ENCODE data around the gene PCSK2.
A peak's percentile ranks its signal among the peaks of the same experiment; 100 is the strongest.

PCSK2 gene

GRCh38 chr20:17395729-17396128, 168.9 kb downstream of the PCSK2 start:
- no peak for DNase-seq (ENCODE audit: low spot score)

DNA sequence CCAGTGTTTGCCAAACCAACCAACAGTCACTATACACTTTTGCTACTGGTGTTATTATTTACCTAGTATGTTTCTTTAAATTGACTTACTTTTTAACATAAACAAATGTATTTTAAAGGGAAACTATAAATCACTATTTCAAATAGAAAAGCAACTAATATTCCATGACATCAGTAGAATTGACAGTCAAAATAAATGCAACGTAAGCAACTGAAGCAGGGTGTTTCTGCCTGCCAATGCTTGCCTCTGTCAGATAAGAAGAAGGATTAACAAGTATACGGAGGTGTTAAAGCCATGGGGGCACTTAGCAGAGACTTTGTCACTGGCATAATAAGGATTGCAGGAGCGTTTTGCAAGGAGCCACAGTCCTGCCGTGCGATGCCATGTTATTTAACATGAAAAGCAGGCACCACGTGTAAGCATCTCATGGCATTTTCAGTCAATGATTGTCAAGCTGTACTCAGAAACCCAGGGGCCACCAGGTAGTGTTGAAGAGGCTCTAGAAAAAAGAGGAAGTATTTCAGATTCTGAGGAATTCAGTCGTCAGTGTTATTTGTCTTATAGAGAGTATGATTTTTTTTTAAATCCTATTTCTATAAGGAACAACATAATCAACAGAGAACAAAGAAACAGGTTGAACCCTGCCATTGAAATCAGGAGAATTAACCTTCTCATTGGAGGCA, 172.6 kb downstream of the PCSK2 start:
- no peak for DNase-seq (ENCODE audit: low spot score)

DNA sequence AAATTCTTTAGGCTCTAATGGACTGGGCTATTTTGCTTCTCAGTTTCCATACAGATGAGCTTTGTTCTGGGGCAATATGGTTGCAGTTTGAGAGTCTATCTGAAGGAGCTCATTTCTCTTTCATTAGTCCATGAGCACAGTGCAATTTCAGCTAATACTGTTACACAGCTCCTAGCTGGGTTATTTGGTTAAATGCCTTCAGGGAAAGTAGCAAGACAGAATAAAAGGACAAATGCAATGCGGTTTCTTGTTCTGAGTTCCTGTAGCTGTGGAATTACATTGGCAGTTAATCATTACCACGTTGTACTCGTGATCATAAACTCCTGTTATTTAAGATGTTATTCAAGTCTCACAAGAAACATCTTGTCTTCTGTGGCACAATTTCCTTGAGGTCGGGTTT, 176.6 kb downstream of the PCSK2 start:
- DNase-seq (ENCODE audit: low spot score): no peak

GRCh38 chr20:17406051-17406590, 179.3 kb downstream of the PCSK2 start:
- no peak for DNase-seq (ENCODE audit: low spot score)

DNA sequence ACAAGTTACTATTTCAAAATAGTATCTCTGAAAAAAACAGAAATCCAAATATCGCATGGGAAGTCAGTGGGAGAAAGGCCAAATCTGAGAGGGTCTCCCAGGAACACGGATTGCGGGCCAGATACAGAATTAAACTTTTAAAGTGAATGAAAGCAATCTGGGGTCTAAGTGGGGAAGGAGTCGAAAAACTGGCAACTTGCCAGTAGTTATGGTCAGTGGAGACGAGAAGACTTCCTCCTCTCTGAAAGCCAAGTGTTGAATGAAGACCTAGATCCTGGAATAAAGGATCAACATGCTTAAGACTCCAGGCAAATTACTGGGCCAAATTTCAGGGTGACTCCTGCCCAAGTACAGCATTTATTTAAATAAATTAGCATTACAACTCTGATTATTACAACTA, 180.7 kb downstream of the PCSK2 start:
- no peak for DNase-seq (ENCODE audit: low spot score)

DNA sequence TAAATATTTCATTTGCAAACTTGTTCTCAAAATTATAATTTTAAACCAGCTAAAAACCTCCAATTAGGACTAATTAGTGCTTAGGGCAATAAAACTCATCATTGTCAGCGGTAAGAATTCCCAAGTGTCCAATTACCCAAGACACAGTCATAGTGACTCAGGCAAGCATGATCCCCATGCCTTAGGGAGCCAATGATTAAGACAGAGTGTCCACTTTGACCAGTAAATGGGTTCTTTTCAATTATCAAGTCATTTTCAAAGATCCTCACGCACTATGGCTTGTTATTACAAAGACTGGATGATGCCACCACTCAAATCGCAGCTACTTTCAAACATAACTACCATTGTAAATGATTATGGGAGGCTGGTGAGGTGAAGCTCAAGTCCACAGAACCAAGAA, 190.4 kb downstream of the PCSK2 start:
- DNase-seq (ENCODE audit: low spot score): no peak

GRCh38 chr20:17418737-17419136, 191.9 kb downstream of the PCSK2 start:
- DNase-seq (ENCODE audit: low spot score): no peak

DNA sequence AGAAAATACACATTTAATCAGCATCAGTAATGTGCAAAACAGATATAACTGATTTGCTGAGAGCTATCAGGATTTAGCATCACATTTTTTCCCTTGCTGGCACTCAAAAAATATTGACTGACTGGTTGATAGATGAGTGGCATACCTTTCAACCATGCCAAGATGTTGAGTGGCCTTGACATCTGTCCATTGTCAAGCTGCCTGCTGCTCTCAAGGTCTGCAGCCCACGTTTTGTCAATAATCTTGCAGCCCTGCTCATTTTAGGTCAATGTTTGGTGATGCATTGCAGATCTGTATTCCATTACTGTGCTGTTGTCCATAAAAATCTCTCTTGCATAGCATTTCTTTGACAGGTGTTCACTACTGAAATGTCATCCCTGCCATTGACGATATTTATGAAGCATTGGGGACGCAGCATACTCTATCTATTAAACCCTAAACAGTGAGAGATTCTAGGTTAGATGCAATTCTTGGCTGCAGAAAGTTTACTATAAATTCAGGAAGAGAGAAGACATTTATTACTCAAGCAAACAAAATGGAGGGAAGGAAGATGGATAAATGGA, 192.7 kb downstream of the PCSK2 start:
- no peak for DNase-seq (ENCODE audit: low spot score)

GRCh38 chr20:17421493-17421892, 194.7 kb downstream of the PCSK2 start:
- DNase-seq (ENCODE audit: low spot score): no peak

DNA sequence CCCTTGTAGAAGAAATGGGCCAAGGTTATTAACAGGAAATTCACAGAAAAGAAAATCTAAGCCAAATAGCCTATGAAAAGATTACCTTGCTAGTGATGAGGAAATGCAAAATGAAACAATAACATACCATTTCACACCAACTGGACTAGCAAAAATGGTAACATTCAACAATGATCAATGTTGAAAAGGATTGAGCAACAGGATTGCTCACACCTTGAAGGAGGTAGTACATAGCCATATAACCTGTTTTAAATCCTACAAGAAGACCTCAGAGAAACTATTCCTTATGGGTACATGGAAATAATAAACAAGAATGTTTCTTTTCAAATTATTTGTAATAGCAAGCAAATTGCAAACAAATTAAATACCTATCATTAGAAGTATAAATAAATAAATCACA, 196.9 kb downstream of the PCSK2 start:
- DNase-seq (ENCODE audit: low spot score): no peak

GRCh38 chr20:17427638-17428037, 200.8 kb downstream of the PCSK2 start:
- DNase-seq (ENCODE audit: low spot score): no peak

DNA sequence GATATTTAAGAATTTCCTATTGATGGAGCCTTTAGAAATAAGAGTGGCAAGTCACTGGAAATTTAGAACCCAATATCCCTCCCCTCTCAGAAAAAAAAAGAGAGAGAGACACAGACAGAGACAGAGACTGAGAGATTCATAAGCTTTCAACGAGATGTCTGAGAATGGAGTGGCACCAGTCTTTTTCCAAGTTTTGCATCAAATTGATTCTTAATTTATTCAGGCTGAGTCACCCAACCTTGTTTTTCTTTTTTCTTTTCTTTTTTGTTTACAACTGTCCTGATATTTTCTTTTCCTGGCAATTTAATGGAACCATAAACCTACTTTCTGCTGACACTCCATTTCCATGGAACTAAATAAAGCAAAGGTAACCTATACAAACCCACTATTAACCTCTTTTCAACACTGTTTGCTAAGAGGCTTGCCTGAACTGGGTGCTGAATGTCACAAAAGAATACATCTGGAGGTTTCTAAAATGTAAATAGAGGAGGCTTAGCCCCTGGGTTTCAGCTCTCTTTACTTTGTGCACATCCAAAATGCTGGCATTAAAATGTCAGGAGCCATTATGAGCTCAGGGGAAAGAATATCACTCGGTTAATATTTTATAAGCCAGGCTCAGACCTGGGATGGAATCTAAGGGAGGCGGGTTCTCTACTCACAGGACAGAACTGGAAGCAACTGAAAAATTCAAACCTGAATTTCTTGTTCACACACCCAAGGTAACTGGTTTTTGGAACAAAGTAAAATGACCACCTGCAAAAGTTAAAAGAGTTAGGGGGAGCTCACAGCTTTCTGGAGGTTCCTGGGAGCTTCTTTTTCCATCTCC, 203.5 kb downstream of the PCSK2 start:
- DNase-seq (ENCODE audit: low spot score): no peak

DNA sequence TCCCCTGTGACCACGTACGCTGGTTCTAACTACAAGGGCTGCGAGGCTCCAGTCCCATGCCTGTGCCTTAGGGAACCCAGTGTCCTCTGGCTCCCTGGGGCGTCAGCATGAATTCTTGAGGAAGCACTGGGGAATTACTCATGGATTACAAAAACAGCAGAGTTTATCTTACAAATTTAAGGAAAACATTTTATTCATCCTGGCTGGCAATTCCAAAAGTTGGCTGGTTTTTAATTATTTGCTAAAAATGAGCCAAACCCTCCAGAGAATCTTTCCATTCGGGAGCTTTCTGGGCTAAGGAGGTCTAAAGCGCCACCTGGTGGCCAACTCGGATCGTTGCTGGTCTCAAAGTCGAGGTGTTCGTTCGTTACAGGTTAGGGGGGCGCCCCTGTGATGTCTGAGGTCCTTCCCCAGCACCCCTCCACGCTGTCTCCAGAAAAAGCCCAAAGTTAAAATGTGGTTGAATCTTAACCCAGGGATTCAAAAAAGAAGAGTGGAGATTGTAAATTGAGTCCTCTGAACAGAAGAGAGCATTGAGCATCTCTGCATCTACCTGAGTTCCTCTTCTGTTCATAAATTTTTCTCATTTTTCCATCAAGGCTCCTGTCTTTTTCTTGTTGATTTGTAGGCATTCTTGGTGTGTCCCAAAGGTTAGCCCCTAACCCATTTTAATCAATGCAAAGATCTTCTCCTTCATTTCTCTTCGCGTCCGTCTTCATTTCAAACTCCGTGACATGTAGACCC, 205.0 kb downstream of the PCSK2 start:
- peak; percentile 68 for DNase-seq (ENCODE audit: low spot score)

GRCh38 chr20:17436664-17437063, 209.8 kb downstream of the PCSK2 start:
- no peak for DNase-seq (ENCODE audit: low spot score)

GRCh38 chr20:17437251-17437650, 210.4 kb downstream of the PCSK2 start:
- DNase-seq (ENCODE audit: low spot score): no peak

- DNase-seq (ENCODE audit: low spot score): no peak
These were observed 211.7 kb downstream of the PCSK2 start for GRCh38 chr20:17438436-17439039.

DNA sequence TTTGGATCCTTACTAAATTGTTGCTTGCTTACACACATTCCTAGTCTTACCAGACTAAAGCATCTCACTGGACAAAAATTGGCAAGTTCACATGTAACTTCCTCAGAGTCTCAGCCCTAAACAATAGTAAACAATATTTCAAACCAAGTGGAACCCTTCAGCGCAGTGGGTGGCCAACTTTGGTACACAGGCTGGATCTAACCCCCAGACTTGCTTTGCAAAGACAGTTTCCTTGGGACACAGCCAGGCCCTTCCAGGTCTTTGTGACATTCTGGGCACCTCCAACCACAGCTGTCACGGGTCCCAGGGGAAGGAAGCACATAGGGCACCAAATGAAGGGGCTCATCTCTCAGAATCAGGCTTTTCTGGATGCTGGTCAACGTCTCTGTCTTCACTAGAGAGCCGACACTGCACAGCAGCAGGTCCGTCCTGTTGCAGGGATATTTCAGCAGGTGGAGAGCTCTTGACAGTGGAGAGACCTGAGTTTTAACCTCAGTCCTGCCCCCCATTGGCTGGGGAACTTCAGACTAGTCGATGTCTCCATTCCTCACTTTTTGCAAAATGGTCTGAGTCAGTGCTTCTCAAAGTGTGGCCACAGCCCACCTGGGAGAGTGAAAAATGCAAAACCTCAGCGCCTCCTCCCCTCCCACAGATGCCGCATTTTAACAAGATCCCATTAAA, 212.9 kb downstream of the PCSK2 start:
- no peak for DNase-seq (ENCODE audit: low spot score)

GRCh38 chr20:17441745-17442144, 214.9 kb downstream of the PCSK2 start:
- no peak for DNase-seq (ENCODE audit: low spot score)

DNA sequence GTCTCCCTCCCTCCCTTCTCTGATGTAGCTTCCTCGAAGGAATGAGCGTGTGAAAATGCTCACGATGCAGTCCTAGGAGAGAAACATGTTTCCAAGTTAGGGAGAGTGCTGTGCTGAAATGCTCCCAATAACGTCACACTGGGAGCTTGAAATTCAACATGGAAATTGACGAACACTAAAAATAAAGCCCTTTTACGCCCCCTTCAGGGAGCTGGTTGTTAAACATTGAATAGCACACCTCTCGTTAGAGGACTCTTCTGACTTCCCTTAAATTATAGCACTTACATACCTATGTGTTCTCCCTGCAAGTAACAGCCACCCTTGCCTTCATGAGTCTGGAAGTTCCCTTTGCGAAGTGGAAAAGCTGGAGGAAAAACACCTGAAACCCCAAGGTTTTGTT, 215.7 kb downstream of the PCSK2 start:
- DNase-seq (ENCODE audit: low spot score): no peak

GRCh38 chr20:17443131-17443858, 216.5 kb downstream of the PCSK2 start:
- no peak for DNase-seq (ENCODE audit: low spot score)

GRCh38 chr20:17444091-17444490, 217.3 kb downstream of the PCSK2 start:
- no peak for DNase-seq (ENCODE audit: low spot score)

Measured in AG08395 (cell line).